ENCODE results near the gene SPPL2B.

SPPL2B gene

GRCh38 chr19:2325281-2326046, 3.0 kb upstream of the SPPL2B start:
- Histone ChIP-seq H3K4me2 (ENCODE audit: low read depth, low read length, poor library complexity, severe bottlenecking) (peak overlapping the region; percentile 23), H4K20me1 (ENCODE audit: low read depth, low read length) (no peaks in the 10 kb centered on the region), H3K9me2 (replicated peaks; ENCODE audit: insufficient read depth, low read length) (no peaks in the 10 kb centered on the region), H3K27ac (ENCODE audit: low read depth, low read length) (peak overlapping the region; percentile 29; the same call in 1 of the 2 replicates), H3K36me3 (ENCODE audit: low read length) (no peaks in the 10 kb centered on the region), H3K9me3 (ENCODE audit: insufficient read depth, low read length) (no peaks in the 10 kb centered on the region), H3F3A (ENCODE audit: insufficient read depth) (peaks cover 6% of the 10 kb centered on the region; the same call in 1 of the 2 replicates), H3K9ac (ENCODE audit: low read length) (no peak overlapping the region), H3K27me3 (ENCODE audit: low read length) (no peaks in the 10 kb centered on the region), H3K4me3 (ENCODE audit: insufficient read depth, low read length, poor library complexity, severe bottlenecking) (no peak overlapping the region), H3K79me2 (ENCODE audit: insufficient read depth, low read length) (peaks cover 33% of the 10 kb centered on the region), H2AFZ (ENCODE audit: low read depth, low read length, severe bottlenecking) (no peak overlapping the region)
- no peak for TF ChIP-seq EZH2phosphoT487 (conservative IDR thresholded peaks at IDR 0.05; ENCODE audit: low read length)

GRCh38 chr19:2326699-2327360, 1.7 kb upstream of the SPPL2B start:
- H3K4me2 ChIP-seq (ENCODE audit: low read depth, low read length, poor library complexity, severe bottlenecking), result peak overlapping the region; percentile 91
- H3K27ac ChIP-seq (ENCODE audit: low read depth, low read length), result no peak overlapping the region
- H3K79me2 ChIP-seq (ENCODE audit: insufficient read depth, low read length), result peaks cover 33% of the 10 kb centered on the region
- H3K27me3 ChIP-seq (ENCODE audit: low read length), result no peaks in the 10 kb centered on the region
- peak overlapping the region; percentile 96 for H3K9ac ChIP-seq (ENCODE audit: low read length)
- H2AFZ ChIP-seq (ENCODE audit: low read depth, low read length, severe bottlenecking), result no peak overlapping the region
- no peak overlapping the region for H3K4me3 ChIP-seq (ENCODE audit: insufficient read depth, low read length, poor library complexity, severe bottlenecking)
- H3K36me3 ChIP-seq (ENCODE audit: low read length), result no peaks in the 10 kb centered on the region
- TF ChIP-seq CTCF (IDR thresholded peaks at IDR 0.05; ENCODE audit: insufficient read depth, low read length, poor library complexity, severe bottlenecking) (no peak), EZH2phosphoT487 (conservative IDR thresholded peaks at IDR 0.05; ENCODE audit: low read length) (no peak)
- no peaks in the 10 kb centered on the region for H3K9me3 ChIP-seq (ENCODE audit: insufficient read depth, low read length)
- H3K9me2 ChIP-seq (replicated peaks; ENCODE audit: insufficient read depth, low read length), result no peaks in the 10 kb centered on the region
- H3F3A ChIP-seq (ENCODE audit: insufficient read depth), result peaks cover 10% of the 10 kb centered on the region; the same call in 1 of the 2 replicates
- 0 out of 2 replicates have a peak, but pooled peaks cover 3% of the 10 kb centered on the region for H4K20me1 ChIP-seq (ENCODE audit: low read depth, low read length)

DNA sequence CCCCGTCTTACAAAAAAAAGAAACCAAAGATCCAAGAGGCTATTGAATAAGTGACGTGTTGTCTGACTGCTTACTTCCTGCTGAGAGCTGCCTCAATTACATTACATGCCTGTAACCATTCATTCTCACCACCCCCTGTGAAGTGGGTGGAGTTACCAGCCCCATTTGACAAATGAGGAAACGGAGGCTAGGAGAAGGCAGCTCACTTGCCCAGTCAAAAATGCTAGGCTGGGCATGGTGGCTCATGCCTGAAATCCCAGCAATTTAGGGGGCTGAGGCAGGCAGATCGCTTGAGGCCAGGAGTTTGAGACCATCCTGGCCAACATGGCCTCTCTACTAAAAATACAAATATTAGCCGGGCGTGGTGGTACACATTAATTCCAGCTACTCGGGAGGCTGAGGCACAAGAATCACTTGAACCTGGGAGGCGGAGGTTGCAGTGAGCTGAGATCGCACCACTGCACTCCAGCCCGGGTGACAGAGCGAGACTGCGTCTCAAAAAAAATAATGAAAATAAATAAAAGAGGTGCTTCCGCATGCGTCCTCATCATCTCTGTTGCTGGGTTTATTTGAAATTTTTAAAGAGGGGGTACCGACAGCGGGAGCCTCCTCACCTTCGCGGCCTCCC, 597 bp upstream of the SPPL2B start:
- H3K79me2 ChIP-seq (ENCODE audit: insufficient read depth, low read length), result peaks cover 33% of the 10 kb centered on the region
- TF ChIP-seq EZH2phosphoT487 (conservative IDR thresholded peaks at IDR 0.05; ENCODE audit: low read length) (no peak), CTCF (IDR thresholded peaks at IDR 0.05; ENCODE audit: insufficient read depth, low read length, poor library complexity, severe bottlenecking) (no peak)

More for the DNA sequence above, 597 bp upstream of the SPPL2B start:
- Histone ChIP-seq H2AFZ (ENCODE audit: low read depth, low read length, severe bottlenecking) (peak overlapping the region; percentile 88), H3K9me2 (replicated peaks; ENCODE audit: insufficient read depth, low read length) (no peaks in the 10 kb centered on the region), H3K27ac (ENCODE audit: low read depth, low read length) (peak overlapping the region; percentile 72), H3K27me3 (ENCODE audit: low read length) (no peaks in the 10 kb centered on the region), H3K9me3 (ENCODE audit: insufficient read depth, low read length) (no peaks in the 10 kb centered on the region), H3K4me2 (ENCODE audit: low read depth, low read length, poor library complexity, severe bottlenecking) (peak overlapping the region; percentile 91), H3K36me3 (ENCODE audit: low read length) (no peaks in the 10 kb centered on the region), H3F3A (ENCODE audit: insufficient read depth) (peaks cover 10% of the 10 kb centered on the region; the same call in 1 of the 2 replicates), H4K20me1 (ENCODE audit: low read depth, low read length) (0 out of 2 replicates have a peak, but pooled peaks cover 4% of the 10 kb centered on the region), H3K9ac (ENCODE audit: low read length) (peak overlapping the region; percentile 96), H3K4me3 (ENCODE audit: insufficient read depth, low read length, poor library complexity, severe bottlenecking) (peak overlapping the region; percentile 98)

Data from SU-DHL-6 (cell line).